Body of pancreas (tissue), 4 donors: ENCODE data around the gene BAG5. TPM values are rescaled to one million over a fixed set of nuclear protein-coding genes. Genes with fewer than 3 reads are reported as not detected.

ENCODE experiments used
- ATAC-seq: fragments of 150-250 bp; one replicate; pipeline ENCODE4 v1.9.1; 2016
- DNase-seq, 4 donors: peaks; one replicate each; pipeline ENCODE4 v3.0.0-alpha.2; 2019
- H3K27ac ChIP-seq, 4 donors: fragments of 200-600 bp; sonication (generic); 1 replicate in 3 of 4; 2 replicates in 1 of 4; pipeline versions ENCODE4 v1.5.1 to v1.6.1; 2016 to 2019; ENCODE audit warnings: mild to moderate bottlenecking in 1 of 4, mixed read lengths in 1 of 4, moderate library complexity in 1 of 4
- H3K27me3 ChIP-seq, 2 donors: fragments of 200-600 bp; sonication (generic); one replicate each; pipeline ENCODE4 v1.6.0; 2016; ENCODE audit warnings: mild to moderate bottlenecking in 1 of 2
- H3K36me3 ChIP-seq, 2 donors: fragments of 200-600 bp; sonication (generic); replicated peaks in 1 of 2; 2 replicates each; pipeline ENCODE4 v1.5.1; 2016; ENCODE audit warnings: low read depth in 2 of 2; ENCODE audit not compliant: insufficient read depth in 1 of 2
- H3K4me1 ChIP-seq: fragments of 200-600 bp; sonication (generic); one replicate; pipeline ENCODE4 v1.6.0; 2016
- H3K4me3 ChIP-seq, 2 donors: fragments of 200-600 bp; sonication (generic); 1 replicate in 1 of 2; 2 replicates in 1 of 2; pipeline ENCODE4 v1.5.1; 2016 to 2019
- H3K9me3 ChIP-seq, 3 donors: fragments of 200-600 bp; sonication (generic); 1 replicate in 2 of 3; 2 replicates in 1 of 3; pipeline ENCODE4 v1.5.1; 2016
- POLR2A ChIP-seq, 3 donors: fragments of 450-650 bp; IDR thresholded peaks; one replicate each; pipeline ENCODE4 v1.6.1; 2016; ENCODE audit warnings: antibody characterized with exemption in 3 of 3, mild to moderate bottlenecking in 2 of 3
- WGBS, 2 donors: methylation state at CpG; one replicate each; pipeline ENCODE4 v1.1.5; 2017; 5-methylcytosine and 5-hydroxymethylcytosine counted together
- intact Hi-C: fragments of 100-400 bp; cut with DNase I; formaldehyde crosslinking; loops from one replicate; pipeline ENCODE4 v1.15.1; 2023
- total RNA-seq, 2 donors: library from RNA; depleted of rRNA; stranded (reverse); fragments of >200 nt; gene quantifications; one replicate each; pipeline ENCODE4 v1.1.0, GENCODE V29; 2016
- TF ChIP-seq, protein P1 (sequence below), 7 experiments: fragments of 450-650 bp in 4 of 7; fragments of 200-600 bp in 3 of 7; sonication (generic) in 3 of 7; IDR thresholded peaks; one replicate each; pipeline ENCODE4 v1.5.1; 2016 to 2019; ENCODE audit warnings: antibody characterized with exemption in 7 of 7

BAG5 gene
- total RNA-seq, 2 donors from 2014 or later, result 9.9 to 11.9 TPM

DNA sequence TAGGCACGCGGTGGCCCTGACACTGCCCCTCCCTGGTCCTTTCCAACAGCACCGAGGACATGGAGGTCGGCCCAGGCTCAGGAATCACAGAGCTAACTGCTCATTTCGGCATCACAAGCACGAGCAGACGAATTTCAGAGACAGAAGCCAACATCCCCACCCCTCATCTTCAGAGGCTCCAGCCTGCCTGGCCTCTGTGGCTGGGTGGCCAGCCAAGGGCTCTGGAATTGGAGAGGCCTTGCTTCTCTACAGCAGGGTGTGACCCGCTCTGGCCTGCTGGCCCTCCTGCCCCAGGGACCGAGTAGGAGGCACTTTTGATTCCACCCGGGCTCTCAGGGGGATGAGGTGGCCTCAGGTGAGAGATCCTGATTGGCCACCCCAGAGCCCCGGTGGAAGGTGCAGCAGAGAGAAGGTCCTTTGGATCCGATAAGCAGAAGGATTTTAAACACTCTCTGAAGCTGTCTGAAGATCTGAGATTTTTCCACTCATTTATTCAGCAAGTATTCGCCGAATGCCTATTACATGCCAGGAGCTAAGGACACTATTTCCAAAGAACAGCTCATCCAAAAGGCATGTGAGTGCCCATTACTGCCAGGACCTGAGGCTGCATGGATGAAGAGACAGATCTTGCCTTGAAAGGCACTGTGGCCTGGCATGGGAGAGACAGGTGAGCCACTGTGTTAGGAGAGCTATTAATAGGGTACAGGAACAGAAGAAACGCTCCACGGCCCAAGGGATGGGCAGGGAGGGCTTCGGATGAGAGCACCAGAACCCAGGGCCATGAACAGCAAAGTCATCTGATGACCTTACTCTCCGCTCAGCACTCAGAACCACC is 10.2 kb downstream of the BAG5 start:
- TF ChIP-seq POLR2A (IDR thresholded peaks at IDR 0.05), result no peak
- TF ChIP-seq, protein P1, sequence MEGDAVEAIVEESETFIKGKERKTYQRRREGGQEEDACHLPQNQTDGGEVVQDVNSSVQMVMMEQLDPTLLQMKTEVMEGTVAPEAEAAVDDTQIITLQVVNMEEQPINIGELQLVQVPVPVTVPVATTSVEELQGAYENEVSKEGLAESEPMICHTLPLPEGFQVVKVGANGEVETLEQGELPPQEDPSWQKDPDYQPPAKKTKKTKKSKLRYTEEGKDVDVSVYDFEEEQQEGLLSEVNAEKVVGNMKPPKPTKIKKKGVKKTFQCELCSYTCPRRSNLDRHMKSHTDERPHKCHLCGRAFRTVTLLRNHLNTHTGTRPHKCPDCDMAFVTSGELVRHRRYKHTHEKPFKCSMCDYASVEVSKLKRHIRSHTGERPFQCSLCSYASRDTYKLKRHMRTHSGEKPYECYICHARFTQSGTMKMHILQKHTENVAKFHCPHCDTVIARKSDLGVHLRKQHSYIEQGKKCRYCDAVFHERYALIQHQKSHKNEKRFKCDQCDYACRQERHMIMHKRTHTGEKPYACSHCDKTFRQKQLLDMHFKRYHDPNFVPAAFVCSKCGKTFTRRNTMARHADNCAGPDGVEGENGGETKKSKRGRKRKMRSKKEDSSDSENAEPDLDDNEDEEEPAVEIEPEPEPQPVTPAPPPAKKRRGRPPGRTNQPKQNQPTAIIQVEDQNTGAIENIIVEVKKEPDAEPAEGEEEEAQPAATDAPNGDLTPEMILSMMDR (IDR thresholded peaks at IDR 0.05), result no peak
- peak; percentile 4 for ATAC-seq
- 72 to 85% methylated on average over 15 to 18 of the region's 18 CpGs for WGBS, 2 donors
- DNase-seq, result peak in 2 of 4 donors; percentile 19 to 22
- Histone ChIP-seq H3K4me3 (no peak overlapping the region), H3K4me1 (peaks cover 24% of the 10 kb centered on the region), H3K27ac (peak overlapping the region in 1 of 4 donors; percentile 81), H3K9me3 (no peaks in the 10 kb centered on the region), H3K27me3 (no peaks in the 10 kb centered on the region), H3K36me3 (no peaks in the 10 kb centered on the region)
- intact Hi-C loops, result loop anchor here (5.0 kb wide), 1 partner anchor 35 kb away; no protein-coding TSS in a partner anchor

DNA sequence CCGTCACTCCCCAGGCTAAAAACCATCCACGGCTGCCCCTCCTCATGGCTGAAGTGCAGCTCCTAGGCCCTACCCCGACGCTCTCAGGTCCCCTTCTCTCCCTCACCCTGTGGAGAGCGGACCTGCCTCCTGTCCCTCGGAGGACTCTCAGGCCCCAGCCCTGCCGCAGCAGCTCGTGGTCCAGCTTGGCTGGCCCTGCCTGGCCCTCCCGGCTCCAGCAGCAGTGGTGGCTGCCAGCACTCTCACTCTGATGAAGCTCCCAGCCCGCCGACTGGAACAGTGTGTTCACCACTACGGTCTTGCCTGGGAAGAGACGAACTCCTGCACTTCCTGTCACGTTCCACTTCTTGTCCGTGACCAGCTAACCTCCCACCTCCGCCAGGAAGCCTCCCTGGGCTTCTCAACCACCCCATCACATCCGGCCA is 11.1 kb downstream of the BAG5 start:
- peaks cover 20% of the 10 kb centered on the region for H3K4me1 ChIP-seq
- H3K27ac ChIP-seq, result peak overlapping the region in 2 of 4 donors; percentile 71 to 81
- intact Hi-C loops, result loop anchor here (5.0 kb wide), 1 partner anchor 34 kb away; no protein-coding TSS in a partner anchor
- no peaks in the 10 kb centered on the region for H3K27me3 ChIP-seq
- H3K9me3 ChIP-seq, result no peaks in the 10 kb centered on the region
- H3K36me3 ChIP-seq, result no peaks in the 10 kb centered on the region
- DNase-seq, result peak in 1 of 4 donors; percentile 50
- TF ChIP-seq, protein P1 (IDR thresholded peaks at IDR 0.05), result no peak
- no peak for TF ChIP-seq POLR2A (IDR thresholded peaks at IDR 0.05)
- 77 to 80% methylated on average over 15 to 17 of the region's 17 CpGs for WGBS, 2 donors
- ATAC-seq, result peak; percentile 22
- H3K4me3 ChIP-seq, result no peak overlapping the region

DNA sequence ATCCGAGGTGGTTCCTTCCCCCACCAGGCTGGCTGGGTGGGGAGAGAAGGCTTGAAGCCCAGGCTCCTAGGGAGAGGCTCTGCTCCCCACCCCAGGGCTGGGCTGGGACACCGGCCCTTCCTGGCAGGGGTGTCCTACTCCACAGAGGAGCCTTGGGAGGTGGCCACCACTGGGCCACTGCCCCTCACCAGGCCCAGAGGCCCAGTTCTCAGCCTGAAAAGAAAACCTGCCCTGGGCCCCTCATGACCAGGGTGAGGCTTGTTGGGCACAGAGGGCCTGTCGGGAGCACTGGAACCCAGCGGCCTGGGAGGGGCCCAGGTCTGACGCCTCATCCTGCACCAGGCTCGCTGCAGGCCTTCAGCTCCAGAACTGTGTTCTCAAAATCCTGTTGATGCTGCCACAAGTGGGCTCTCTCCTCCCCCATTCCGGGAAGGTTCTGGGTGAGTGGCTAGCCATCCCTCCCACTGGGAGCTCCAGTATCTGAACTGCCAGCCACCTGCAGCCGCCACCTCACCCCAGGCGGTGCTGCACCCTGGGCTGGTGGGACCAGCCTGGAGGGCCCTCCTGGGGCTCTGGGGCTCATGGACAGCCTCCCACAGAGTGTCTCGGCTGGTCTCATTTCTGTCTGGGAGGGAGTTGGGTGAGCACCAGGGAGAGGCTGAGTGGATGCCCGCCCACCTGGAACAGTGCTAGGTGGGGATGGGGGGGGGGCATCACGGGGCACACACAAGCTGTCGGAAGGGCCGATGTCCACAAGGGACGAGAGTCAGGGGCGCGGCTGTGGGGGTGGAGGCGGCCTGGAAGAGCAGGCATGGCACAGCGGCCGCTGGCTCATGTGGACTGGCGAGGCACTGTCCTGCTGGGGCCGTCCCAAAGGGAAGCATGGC is 11.8 kb downstream of the BAG5 start:
- 73 to 80% methylated on average over 15 to 16 of the region's 22 CpGs for WGBS, 2 donors
- TF ChIP-seq, protein P1 (IDR thresholded peaks at IDR 0.05), result no peak
- TF ChIP-seq POLR2A (IDR thresholded peaks at IDR 0.05), result no peak
- peak overlapping the region in 3 of 4 donors; percentile 71 to 81 (median 80) for H3K27ac ChIP-seq
- H3K27me3 ChIP-seq, result no peaks in the 10 kb centered on the region
- no peak overlapping the region for H3K4me3 ChIP-seq
- H3K36me3 ChIP-seq, result no peaks in the 10 kb centered on the region
- DNase-seq (no peak), ATAC-seq (no peak)
- H3K4me1 ChIP-seq, result peaks cover 20% of the 10 kb centered on the region
- H3K9me3 ChIP-seq, result no peaks in the 10 kb centered on the region
- intact Hi-C loops, result loop anchor here (5.0 kb wide), 1 partner anchor 33 kb away; no protein-coding TSS in a partner anchor

DNA sequence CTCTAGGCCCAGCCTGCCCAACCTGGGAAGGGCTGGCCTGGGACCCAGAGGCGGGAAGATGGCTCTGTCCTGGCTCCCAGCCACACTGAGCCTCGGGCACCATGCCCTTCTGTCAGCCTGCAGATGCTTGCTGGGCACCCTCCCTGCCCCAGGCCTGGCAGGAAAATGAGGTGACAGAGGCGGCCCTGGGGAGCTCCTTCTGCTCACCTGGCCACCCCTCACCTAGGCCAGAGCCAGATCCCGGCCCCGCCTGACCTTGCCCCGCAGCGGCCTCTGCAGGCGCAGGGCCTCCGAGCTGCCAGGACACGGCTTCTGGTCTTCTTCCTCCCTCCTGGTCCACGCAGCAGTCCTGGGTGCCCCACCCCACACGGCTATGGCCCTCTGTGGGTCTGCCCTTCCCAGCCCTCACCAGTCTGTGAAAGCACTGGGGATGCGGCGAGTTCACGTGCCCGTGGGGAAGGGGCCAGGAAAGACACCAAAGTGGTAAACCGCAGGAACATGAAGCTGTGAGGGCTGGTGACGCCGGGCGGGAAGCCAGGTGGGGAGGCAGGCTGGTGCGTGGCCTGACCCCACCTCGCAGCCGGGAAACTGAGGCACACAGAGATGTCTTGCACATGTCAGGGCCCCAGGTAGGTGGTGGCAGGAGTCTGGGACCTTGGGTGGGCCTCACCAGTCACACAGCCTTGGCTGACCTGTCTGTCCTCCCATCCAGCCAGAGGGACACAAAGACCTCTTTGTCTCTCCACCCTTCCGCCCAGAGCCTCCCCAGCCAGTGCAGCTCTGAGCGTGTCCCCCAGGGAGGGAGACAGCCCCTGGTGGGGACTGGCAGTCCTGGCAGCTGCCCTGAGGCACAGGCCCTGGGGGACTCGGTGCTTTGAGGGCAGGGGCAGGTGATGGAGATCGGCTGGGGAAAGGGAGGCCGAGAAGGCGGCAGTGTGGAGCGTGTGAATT is 12.8 kb downstream of the BAG5 start:
- H3K27me3 ChIP-seq, result no peaks in the 10 kb centered on the region
- ATAC-seq, result peak; percentile 61
- peak overlapping the region; percentile 39 to 81 (median 76) for H3K27ac ChIP-seq
- no peaks in the 10 kb centered on the region for H3K36me3 ChIP-seq
- H3K4me3 ChIP-seq, result no peak overlapping the region
- H3K4me1 ChIP-seq, result peaks cover 20% of the 10 kb centered on the region
- H3K9me3 ChIP-seq, result no peaks in the 10 kb centered on the region
- TF ChIP-seq POLR2A (IDR thresholded peaks at IDR 0.05), result peak in 1 of 3 donors; percentile 6
- TF ChIP-seq, protein P1 (IDR thresholded peaks at IDR 0.05), result peak in 2 of 7 experiments; percentile 23 to 27
- intact Hi-C loops, result loop anchor here (5.0 kb wide), 1 partner anchor 32 kb away; no protein-coding TSS in a partner anchor
- 57 to 72% methylated on average over 26 to 30 of the region's 30 CpGs for WGBS, 2 donors
- DNase-seq, result peak in 3 of 4 donors; percentile 47 to 60 (median 58)
